ENCODE data around the gene ROBO3.

Gene ROBO3

GRCh38 chr11:124928942-124929665 is 63.9 kb downstream of the ROBO3 start:
- H3K27ac ChIP-seq = no peak overlapping the region
- no peak overlapping the region for H3K4me3 ChIP-seq
- no peak overlapping the region for H3K9ac ChIP-seq
- no peaks in the 10 kb centered on the region for H3K9me3 ChIP-seq
- no peaks in the 10 kb centered on the region; the same call in 1 of the 2 replicates for H3K27me3 ChIP-seq
- H3K36me3 ChIP-seq = no peaks in the 10 kb centered on the region
- no peaks in the 10 kb centered on the region for H4K20me1 ChIP-seq
- H3K4me1 ChIP-seq = no peaks in the 10 kb centered on the region
- H3K4me2 ChIP-seq = no peak overlapping the region
- TF ChIP-seq Cebpa-rat (IDR thresholded peaks at IDR 0.05) = no peak

DNA sequence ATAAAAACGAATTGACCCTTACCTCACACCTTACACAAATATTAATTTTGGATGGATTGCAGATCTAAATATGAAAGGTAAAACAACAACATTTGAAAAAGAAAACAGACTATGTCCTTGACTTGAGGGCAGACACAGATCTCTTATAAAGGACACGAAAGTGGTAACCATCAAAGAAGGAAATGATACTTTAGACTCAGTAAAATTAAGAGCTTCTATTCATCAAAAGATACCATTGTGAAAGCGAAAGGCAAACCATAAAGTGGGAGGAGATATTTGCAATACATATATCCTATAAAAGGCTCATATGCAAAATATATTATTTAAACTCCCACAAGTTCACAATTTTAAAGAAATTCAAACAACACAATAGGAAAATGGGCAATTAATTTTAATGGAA is 65.6 kb downstream of the ROBO3 start:
- H4K20me1 ChIP-seq = no peaks in the 10 kb centered on the region
- no peaks in the 10 kb centered on the region for H3K27me3 ChIP-seq
- H3K4me1 ChIP-seq = no peaks in the 10 kb centered on the region
- H3K9ac ChIP-seq = no peak overlapping the region
- TF ChIP-seq Cebpa-rat (IDR thresholded peaks at IDR 0.05) = no peak
- no peak overlapping the region for H3K27ac ChIP-seq
- no peak overlapping the region for H3K4me3 ChIP-seq
- no peaks in the 10 kb centered on the region for H3K36me3 ChIP-seq
- H3K4me2 ChIP-seq = no peak overlapping the region
- no peaks in the 10 kb centered on the region for H3K9me3 ChIP-seq

Data from BLaER1 (cell line).